ENCODE measurements around the gene NFKBIE. TPM values are rescaled to one million over a fixed set of nuclear protein-coding genes. Genes with fewer than 3 reads are reported as not detected.

The NFKBIE gene
- total and polyA plus RNA-seq, 2 donors (not counting 1 experiment from before 2014, with no cell fraction given) = 46.5 to 90.0 TPM

DNA sequence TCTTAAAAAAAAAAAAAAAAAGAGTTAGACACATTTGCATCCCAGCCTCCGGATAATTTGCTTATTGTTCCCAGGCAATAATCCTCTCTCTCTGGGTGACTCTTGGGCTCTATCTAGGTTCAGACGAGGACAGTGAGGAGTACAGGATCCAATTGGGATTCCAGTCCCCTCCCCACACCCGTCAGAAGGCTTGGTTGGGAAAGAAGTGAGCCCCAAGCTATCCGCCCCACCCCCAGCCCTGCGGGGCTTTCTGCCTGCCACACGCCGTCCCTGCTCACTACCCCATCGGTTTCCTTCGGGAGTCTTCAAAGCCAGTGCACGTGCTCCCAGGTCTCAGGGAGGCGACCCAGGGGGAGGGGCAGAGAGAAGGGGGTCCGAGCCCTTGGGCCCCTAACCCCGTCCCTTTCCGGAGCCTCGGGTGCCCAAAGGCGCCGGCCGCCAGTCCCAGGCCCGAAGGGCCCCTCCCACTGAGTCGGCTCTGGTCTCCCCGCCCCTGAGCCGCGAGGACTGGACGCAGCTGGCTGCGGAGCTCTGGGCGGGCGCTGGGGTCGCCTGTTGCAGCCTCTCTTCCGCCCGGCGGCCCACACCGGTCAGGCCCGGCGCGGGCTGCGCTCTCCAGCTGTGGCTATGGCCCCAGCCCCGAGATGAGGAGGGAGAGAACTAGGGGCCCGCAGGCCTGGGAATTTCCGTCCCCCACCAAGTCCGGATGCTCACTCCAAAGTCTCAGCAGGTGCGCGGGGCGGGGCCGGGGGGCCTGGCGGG, 46.1 kb downstream of the NFKBIE start:
- ATAC-seq (ENCODE audit: low read depth) (peak; percentile 37), DNase-seq (peak; percentile 68)
- Mint-ChIP-seq H3K27ac (no peak overlapping the region), H3K27me3 (no peaks in the 10 kb centered on the region), H3K4me3 (peak overlapping the region; percentile 85), H3K9me3 (ENCODE audit: insufficient read depth) (no peaks in the 10 kb centered on the region), H3K4me1 (peaks cover 36% of the 10 kb centered on the region)
- POLR2A ChIA-PET = interaction anchor here (0.7 to 2.4 kb wide), 4 partner anchors 17 to 45 kb away, joined by 3 to 11 read pairs (median 5); partner anchors contain the start of gene HSP90AB1
- H4K20me1 ChIP-seq (ENCODE audit: control insufficient read depth, insufficient read depth, low read length, poor library complexity, severe bottlenecking) = no peaks in the 10 kb centered on the region
- no peaks in the 10 kb centered on the region for H3K79me2 ChIP-seq (ENCODE audit: control insufficient read depth, insufficient read depth, low read length)
- H3K27ac ChIP-seq (ENCODE audit: low read length in 2 of 2) = no peak overlapping the region
- peaks cover 0 to 2% (median 0%) of the 10 kb centered on the region in 4 experiments for H3K27me3 ChIP-seq (replicated peaks in 1 of 4; ENCODE audit: control extremely low read depth in 1 of 4, control insufficient read depth in 3 of 4, insufficient read depth in 4 of 4, low read length in 3 of 4)
- CTCF ChIA-PET = interaction anchor here (0.7 to 1.1 kb wide), 3 partner anchors 11 to 94 kb away, joined by 3 read pairs; partner anchors contain the start of gene AARS2
- 2% methylated on average over 31 of the region's 45 CpGs for WGBS (ENCODE audit: insufficient coverage)
- H3K9me3 ChIP-seq (ENCODE audit: control extremely low read depth in 1 of 3, control insufficient read depth in 2 of 3, insufficient read depth in 1 of 3, low read length in 2 of 3) = no peaks in the 10 kb centered on the region
- peak overlapping the region; percentile 87 for H2AFZ ChIP-seq (ENCODE audit: insufficient read depth, low read depth, low read length, poor library complexity, severe bottlenecking)
- H3K36me3 ChIP-seq (replicated peaks in 1 of 2; ENCODE audit: control extremely low read depth in 1 of 2, control insufficient read depth in 1 of 2, extremely low read depth in 1 of 2, insufficient read depth in 2 of 2, low read length in 1 of 2) = no peaks in the 10 kb centered on the region
- TF ChIP-seq CTCF (IDR thresholded peaks at IDR 0.05) (no peak), EZH2 (IDR thresholded peaks at IDR 0.05; ENCODE audit: borderline replicate concordance, insufficient read depth, low read depth, low read length, poor library complexity, severe bottlenecking) (no peak)
- H3K4me3 ChIP-seq (ENCODE audit: control extremely low read depth in 1 of 5, extremely low read depth in 1 of 5, insufficient read depth in 1 of 5, low read depth in 2 of 5, low read length in 4 of 5) = peak overlapping the region in 4 of 5 experiments; percentile 45 to 59 (median 54)
- intact Hi-C loops (cut with micrococcal nuclease) = no loop called here
- peaks cover 22 to 40% of the 10 kb centered on the region in 2 donors for H3K4me1 ChIP-seq (ENCODE audit: control insufficient read depth in 2 of 2, insufficient read depth in 2 of 2, low read length in 2 of 2)
- H3K4me2 ChIP-seq (replicated peaks; ENCODE audit: low read depth, low read length, poor library complexity, severe bottlenecking) = peak overlapping the region; percentile 97
- H3K9ac ChIP-seq (ENCODE audit: low read length) = peak overlapping the region; percentile 67
